ENCODE data around the gene JTB. TPM values are rescaled to one million over a fixed set of nuclear protein-coding genes. Genes with fewer than 3 reads are reported as not detected.
"Not testable (repeated sequence)": the region's sequence is repeated elsewhere in the genome, so short reads cannot be mapped to it uniquely, and the experiment has no call there.

JTB gene
- total RNA-seq = 100 to 1,000 TPM; 257 to 294 (median 273) TPM

DNA sequence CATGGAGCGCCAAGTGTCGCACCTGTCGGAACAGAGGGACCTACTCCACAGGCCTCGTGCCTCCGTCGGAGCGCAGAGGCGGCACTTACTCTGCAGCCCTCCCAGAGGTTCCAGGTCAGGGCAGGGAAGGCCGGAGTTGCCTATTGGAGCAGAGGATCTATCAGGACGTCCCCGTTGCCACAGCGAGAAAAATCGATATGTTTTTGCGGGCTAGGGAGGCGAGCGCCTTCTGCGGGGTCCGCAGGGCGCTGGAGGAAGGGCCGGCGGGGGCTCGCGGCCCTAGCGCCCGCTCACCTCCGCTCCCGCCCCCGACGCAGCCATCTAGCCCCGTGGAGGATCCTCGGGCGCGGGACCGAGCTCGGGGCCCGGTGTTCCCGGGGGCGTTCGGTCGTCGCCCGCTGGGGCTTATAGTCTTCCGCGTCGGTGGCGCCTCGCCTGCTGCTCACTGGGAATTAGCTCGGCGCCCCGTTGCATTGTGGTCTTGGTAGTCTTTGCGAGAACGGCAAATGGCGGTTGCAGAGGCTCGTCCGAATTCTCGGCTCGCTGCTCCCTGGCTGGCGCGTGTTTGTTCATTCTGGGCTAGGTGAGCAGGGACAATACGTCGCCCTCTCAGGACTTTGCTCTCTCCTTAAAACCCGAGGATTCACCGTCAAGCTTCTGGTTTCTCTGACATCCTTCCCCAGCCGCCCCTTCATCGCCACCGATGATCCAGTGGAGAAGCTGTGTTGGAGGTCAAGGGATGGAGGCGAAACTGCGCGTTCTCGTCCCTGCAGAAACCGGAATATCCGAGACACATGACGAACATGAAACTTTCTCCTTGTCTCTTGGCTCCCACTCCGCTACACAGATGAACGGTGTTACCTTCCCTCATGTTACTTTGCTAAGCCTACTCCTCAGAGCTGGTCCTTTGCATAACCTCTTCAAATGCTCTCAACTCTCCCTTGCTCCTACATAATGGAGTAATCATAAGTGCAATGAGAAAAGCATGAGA is at the start of gene JTB:
JTB (minus strand) TSS at position 425 of the 991 bp plus-strand sequence; CDS start at position 3, 422 bp downstream.
- Mint-ChIP-seq H3K36me3 (ENCODE audit: insufficient read depth) (peaks cover 23% of the 10 kb centered on the region), H3K4me3 (peak within 1 kb of the TSS; percentile 97), H3K4me1 (ENCODE audit: low read depth) (peaks cover 29% of the 10 kb centered on the region), H3K9me3 (no peaks in the 10 kb centered on the region), H3K27me3 (ENCODE audit: low read depth) (no peaks in the 10 kb centered on the region)
- ATAC-seq (peak; percentile 94 to 96), DNase-seq (peak; percentile 81)

- ATAC-seq (no peak), DNase-seq (no peak)
- H3K27me3 Mint-ChIP-seq (ENCODE audit: low read depth) = no peaks in the 10 kb centered on the region
- no peaks in the 10 kb centered on the region for H3K9me3 Mint-ChIP-seq
- H3K4me3 Mint-ChIP-seq = no peak overlapping the region
- no peaks in the 10 kb centered on the region for H3K36me3 Mint-ChIP-seq (ENCODE audit: insufficient read depth)
- no peaks in the 10 kb centered on the region for H3K4me1 Mint-ChIP-seq (ENCODE audit: low read depth)
These were observed 42.5 kb upstream of the JTB start for GRCh38 chr1:154019940-154020339.

- no peaks in the 10 kb centered on the region for H3K36me3 Mint-ChIP-seq (ENCODE audit: insufficient read depth)
- H3K27me3 Mint-ChIP-seq (ENCODE audit: low read depth) = no peaks in the 10 kb centered on the region
- no peaks in the 10 kb centered on the region for H3K9me3 Mint-ChIP-seq
- H3K4me3 Mint-ChIP-seq = no peak overlapping the region
- no peaks in the 10 kb centered on the region for H3K4me1 Mint-ChIP-seq (ENCODE audit: low read depth)
- ATAC-seq (no peak), DNase-seq (no peak)
These were observed 41.8 kb upstream of the JTB start for GRCh38 chr1:154019269-154019668.

GRCh38 chr1:154014154-154014907 is 36.9 kb upstream of the JTB start:
- H3K4me3 Mint-ChIP-seq = no peak overlapping the region
- no peaks in the 10 kb centered on the region for H3K36me3 Mint-ChIP-seq (ENCODE audit: insufficient read depth)
- DNase-seq (no peak), ATAC-seq (no peak)
- H3K4me1 Mint-ChIP-seq (ENCODE audit: low read depth) = no peaks in the 10 kb centered on the region
- H3K9me3 Mint-ChIP-seq = no peaks in the 10 kb centered on the region
- no peaks in the 10 kb centered on the region for H3K27me3 Mint-ChIP-seq (ENCODE audit: low read depth)

GRCh38 chr1:154012543-154012942 is 35.1 kb upstream of the JTB start:
- H3K9me3 Mint-ChIP-seq; H3K4me3 Mint-ChIP-seq; H3K27me3 Mint-ChIP-seq (ENCODE audit: low read depth): not testable (repeated sequence)

DNA sequence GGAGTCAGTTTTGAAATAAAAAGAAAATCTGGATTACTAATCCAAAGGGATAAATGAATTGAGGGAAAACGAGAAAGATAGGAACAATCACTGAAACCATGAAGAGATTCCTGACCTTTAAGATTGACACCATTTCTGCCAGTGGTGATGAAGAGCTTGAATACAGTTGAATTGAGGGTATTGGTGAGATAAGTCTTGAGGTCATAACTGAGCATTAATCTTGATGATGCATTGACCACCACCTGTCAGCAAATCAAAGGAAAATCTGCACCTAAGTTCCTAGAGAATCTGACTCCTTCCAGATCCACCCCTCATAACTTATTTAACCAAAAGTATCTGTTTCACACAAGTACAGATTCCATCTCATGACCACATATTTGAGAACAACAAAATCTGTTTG is 34.7 kb upstream of the JTB start:
- ATAC-seq (no peak), DNase-seq (no peak)
- no peak overlapping the region for H3K4me3 Mint-ChIP-seq
- H3K27me3 Mint-ChIP-seq (ENCODE audit: low read depth) = no peaks in the 10 kb centered on the region
- no peaks in the 10 kb centered on the region for H3K4me1 Mint-ChIP-seq (ENCODE audit: low read depth)
- H3K36me3 Mint-ChIP-seq (ENCODE audit: insufficient read depth) = no peaks in the 10 kb centered on the region
- no peaks in the 10 kb centered on the region for H3K9me3 Mint-ChIP-seq

More at GRCh38 chr1:154012543-154012942, 35.1 kb upstream of the JTB start:
- not testable (repeated sequence) for ATAC-seq; DNase-seq; H3K36me3 Mint-ChIP-seq (ENCODE audit: insufficient read depth); H3K4me1 Mint-ChIP-seq (ENCODE audit: low read depth)

GRCh38 chr1:154006136-154006535 is 28.7 kb upstream of the JTB start:
- no peak for DNase-seq
- no peak for ATAC-seq

GRCh38 chr1:154000420-154000819 is 22.9 kb upstream of the JTB start:
- H3K27me3 Mint-ChIP-seq (ENCODE audit: low read depth) = no peaks in the 10 kb centered on the region
- no peaks in the 10 kb centered on the region for H3K9me3 Mint-ChIP-seq
- no peak overlapping the region for H3K4me3 Mint-ChIP-seq
- ATAC-seq (no peak), DNase-seq (no peak)
- peaks cover under 1% of the 10 kb centered on the region for H3K4me1 Mint-ChIP-seq (ENCODE audit: low read depth)
- H3K36me3 Mint-ChIP-seq (ENCODE audit: insufficient read depth) = peaks cover 4% of the 10 kb centered on the region

More at GRCh38 chr1:154006136-154006535, 28.7 kb upstream of the JTB start:
- Mint-ChIP-seq H3K4me1 (ENCODE audit: low read depth) (no peaks in the 10 kb centered on the region), H3K4me3 (no peak overlapping the region), H3K9me3 (no peaks in the 10 kb centered on the region), H3K27me3 (ENCODE audit: low read depth) (no peaks in the 10 kb centered on the region), H3K36me3 (ENCODE audit: insufficient read depth) (no peaks in the 10 kb centered on the region)

GRCh38 chr1:153996882-153997281 is 19.4 kb upstream of the JTB start:
- not testable (repeated sequence) for ATAC-seq; H3K4me3 Mint-ChIP-seq; DNase-seq; H3K9me3 Mint-ChIP-seq; H3K27me3 Mint-ChIP-seq (ENCODE audit: low read depth)
- Mint-ChIP-seq H3K36me3 (ENCODE audit: insufficient read depth) (peaks cover 21% of the 10 kb centered on the region), H3K4me1 (ENCODE audit: low read depth) (peaks cover 16% of the 10 kb centered on the region)

GRCh38 chr1:153995640-153996039 is 18.2 kb upstream of the JTB start:
- ATAC-seq (no peak), DNase-seq (no peak)
- Mint-ChIP-seq H3K27me3 (ENCODE audit: low read depth) (no peaks in the 10 kb centered on the region), H3K4me1 (ENCODE audit: low read depth) (peaks cover 23% of the 10 kb centered on the region), H3K4me3 (peak overlapping the region; percentile 25), H3K9me3 (no peaks in the 10 kb centered on the region), H3K36me3 (ENCODE audit: insufficient read depth) (peaks cover 32% of the 10 kb centered on the region)

GRCh38 chr1:153995202-153995601 is 17.7 kb upstream of the JTB start:
- Mint-ChIP-seq H3K4me1 (ENCODE audit: low read depth) (peaks cover 26% of the 10 kb centered on the region), H3K27me3 (ENCODE audit: low read depth) (no peaks in the 10 kb centered on the region), H3K36me3 (ENCODE audit: insufficient read depth) (peaks cover 33% of the 10 kb centered on the region), H3K4me3 (peak overlapping the region; percentile 25), H3K9me3 (no peaks in the 10 kb centered on the region)
- no peak for ATAC-seq
- no peak for DNase-seq

DNA sequence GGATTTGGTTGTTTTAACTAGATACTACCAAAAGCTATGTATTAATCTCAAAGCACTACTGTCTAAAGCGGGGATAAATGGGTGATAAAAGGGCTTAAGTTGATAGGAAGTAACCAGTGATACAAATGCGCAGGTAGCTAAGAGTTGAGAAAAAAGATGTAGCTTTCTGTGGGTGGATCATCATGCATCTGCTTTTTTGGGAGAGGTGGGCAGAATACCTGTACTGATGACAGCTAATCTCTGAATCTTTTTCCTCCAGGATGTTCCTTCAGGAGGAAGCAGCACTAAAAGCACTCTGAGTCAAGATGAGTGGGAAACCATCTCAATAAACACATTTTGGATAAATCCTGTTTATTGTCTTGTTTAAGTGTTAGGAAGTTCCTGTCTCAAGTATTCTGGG is 14.3 kb upstream of the JTB start:
- Mint-ChIP-seq H3K27me3 (ENCODE audit: low read depth) (no peaks in the 10 kb centered on the region), H3K36me3 (ENCODE audit: insufficient read depth) (peaks cover 33% of the 10 kb centered on the region), H3K4me3 (peak overlapping the region; percentile 97), H3K4me1 (ENCODE audit: low read depth) (peaks cover 36% of the 10 kb centered on the region), H3K9me3 (no peaks in the 10 kb centered on the region)
- ATAC-seq (no peak), DNase-seq (no peak)

DNA sequence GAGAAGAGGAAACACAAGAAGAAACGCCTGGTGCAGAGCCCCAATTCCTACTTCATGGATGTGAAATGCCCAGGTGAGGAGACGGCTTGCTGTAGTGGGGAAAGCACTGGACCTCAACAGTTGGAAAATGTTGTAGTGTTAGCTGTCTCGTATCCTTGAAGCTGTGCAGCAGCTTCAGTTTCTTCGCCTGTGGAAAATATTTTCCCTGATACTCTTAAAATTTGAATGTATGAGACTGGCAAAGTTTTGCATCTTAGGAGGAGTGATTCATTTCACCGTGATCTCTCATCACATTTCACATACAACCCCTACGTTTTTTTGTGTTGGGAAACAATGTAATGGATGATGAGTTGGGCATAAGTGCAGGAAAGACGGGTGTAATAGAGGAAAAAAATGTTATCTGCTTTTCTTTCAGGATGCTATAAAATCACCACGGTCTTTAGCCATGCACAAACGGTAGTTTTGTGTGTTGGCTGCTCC is 13.7 kb upstream of the JTB start:
- Mint-ChIP-seq H3K27me3 (ENCODE audit: low read depth) (peaks cover 3% of the 10 kb centered on the region), H3K9me3 (no peaks in the 10 kb centered on the region), H3K36me3 (ENCODE audit: insufficient read depth) (peaks cover 33% of the 10 kb centered on the region), H3K4me3 (peak overlapping the region; percentile 97), H3K4me1 (ENCODE audit: low read depth) (peaks cover 41% of the 10 kb centered on the region)
- DNase-seq = no peak
- ATAC-seq = no peak

DNA sequence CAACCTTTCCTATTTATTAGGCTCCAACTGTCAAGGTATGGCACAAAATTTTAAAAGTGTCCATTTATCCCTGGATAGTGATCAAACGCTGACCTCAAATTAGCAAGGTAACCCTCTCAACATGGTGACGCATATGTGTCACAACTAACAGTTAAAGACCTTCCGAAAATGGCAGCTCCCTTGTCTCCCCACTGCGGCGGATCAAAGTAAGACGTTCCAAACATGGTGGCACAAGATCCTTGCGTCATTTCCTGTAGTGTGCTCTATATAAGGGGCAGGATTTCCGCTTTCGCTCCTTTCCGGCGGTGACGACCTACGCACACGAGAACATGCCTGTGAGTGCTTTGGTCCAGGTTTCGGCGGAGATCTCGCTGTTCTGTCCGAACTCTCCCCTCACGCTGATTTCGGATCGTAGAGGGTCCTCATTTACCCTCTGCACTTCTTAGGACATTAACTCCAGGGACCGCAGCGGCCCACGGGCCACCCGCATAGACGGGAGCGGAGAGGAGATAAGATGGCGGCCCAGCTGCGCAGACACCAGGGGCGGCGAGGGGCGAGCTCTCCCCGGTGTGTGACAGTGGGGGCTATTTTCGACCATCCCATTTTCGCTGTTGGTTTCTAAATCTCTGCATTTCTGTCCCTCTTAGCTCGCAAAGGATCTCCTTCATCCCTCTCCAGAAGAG is 13.1 kb upstream of the JTB start, which contains the start of gene RPS27:
RPS27 (plus strand) TSS at position 295 of the 683 bp plus-strand sequence; CDS start at position 330, 35 bp downstream.
- H3K27me3 Mint-ChIP-seq (ENCODE audit: low read depth) = peaks cover 7% of the 10 kb centered on the region
- H3K4me3 Mint-ChIP-seq = peak within 1 kb of the TSS; percentile 97
- H3K9me3 Mint-ChIP-seq = no peaks in the 10 kb centered on the region
- peaks cover 45% of the 10 kb centered on the region for H3K4me1 Mint-ChIP-seq (ENCODE audit: low read depth)
- ATAC-seq (peak; percentile 88 to 89), DNase-seq (peak; percentile 80)
- peaks cover 31% of the 10 kb centered on the region for H3K36me3 Mint-ChIP-seq (ENCODE audit: insufficient read depth)
